Heart left ventricle (tissue), 16 donors: ENCODE measurements around the gene HOPX. TPM values are rescaled to one million over a fixed set of nuclear protein-coding genes. Genes with fewer than 3 reads are reported as not detected.
"Not testable (repeated sequence)": the region's sequence is repeated elsewhere in the genome, so short reads cannot be mapped to it uniquely, and the experiment has no call there.

Experiments
- ATAC-seq, 4 donors: fragments of 200-7000 bp; cut with Tn5 transposase; one replicate each; pipeline ENCODE4 v1.9.1; 2020 to 2022; ENCODE audit warnings: moderate library complexity in 4 of 4, mild to moderate bottlenecking in 3 of 4, moderate number of reproducible peaks in 1 of 4
- DNase-seq, 5 donors: peaks; one replicate each; pipeline ENCODE4 v3.0.0-alpha.2; 2020
- H3K27ac ChIP-seq, 12 donors: fragments of 200-600 bp; sonication (generic) in 4 of 12; one replicate each; pipeline versions ENCODE4 v1.5.0 to v1.8.0; 2016 to 2022; ENCODE audit warnings: mild to moderate bottlenecking in 2 of 12
- H3K27me3 ChIP-seq, 9 donors: fragments of 200-600 bp; sonication (generic) in 2 of 9; one replicate each; pipeline versions ENCODE4 v1.5.1 to v1.8.0; 2016 to 2022; ENCODE audit warnings: mild to moderate bottlenecking in 3 of 9
- H3K36me3 ChIP-seq, 9 donors: fragments of 200-600 bp; sonication (generic) in 2 of 9; one replicate each; pipeline versions ENCODE4 v1.5.0 to v1.8.0; 2018 to 2022; ENCODE audit warnings: mild to moderate bottlenecking in 2 of 9
- H3K4me1 ChIP-seq, 12 donors: fragments of 200-600 bp; sonication (generic) in 4 of 12; one replicate each; pipeline versions ENCODE4 v1.5.0 to v1.8.0; 2016 to 2022; ENCODE audit warnings: mild to moderate bottlenecking in 3 of 12
- H3K4me3 ChIP-seq, 12 donors: fragments of 200-600 bp; sonication (generic) in 4 of 12; one replicate each; pipeline versions ENCODE4 v1.5.0 to v1.8.0; 2017 to 2022; ENCODE audit warnings: mild to moderate bottlenecking in 9 of 12, moderate library complexity in 4 of 12
- H3K9me3 ChIP-seq, 12 donors: fragments of 200-600 bp; sonication (generic) in 4 of 12; one replicate each; pipeline versions ENCODE4 v1.5.0 to v1.8.0; 2016 to 2022; ENCODE audit warnings: mild to moderate bottlenecking in 1 of 12
- POLR2A ChIP-seq, 2 donors: fragments of 450-650 bp; IDR thresholded peaks; one replicate each; pipeline ENCODE4 v1.6.1; 2017; ENCODE audit warnings: antibody characterized with exemption in 2 of 2, mild to moderate bottlenecking in 2 of 2, moderate library complexity in 2 of 2
- WGBS, 4 donors: extraction: QIAGEN DNeasy Blood & Tissue Kit in 2 of 4; methylation state at CpG; one replicate each; pipeline versions ENCODE4 v1.1.5 to v1.1.7; 2013 to 2018; 5-methylcytosine and 5-hydroxymethylcytosine counted together
- intact Hi-C, 10 donors: fragments of 100-400 bp; cut with DNase I; formaldehyde crosslinking; loops; one replicate each; pipeline versions ENCODE4 v1.11.1 to v1.14.2; 2022
- polyA plus RNA-seq, 2 donors: library from polyadenylated mRNA; stranded (reverse); fragments of 200-250 nt; gene quantifications; one replicate each; pipeline ENCODE4 v1.2.3, GENCODE V29; 2013
- total RNA-seq, 9 donors: library from RNA; depleted of rRNA in 2 of 9; stranded (reverse); fragments of >200 nt in 2 of 9; fragmentation: NEBNext Ultra II Directional in 3 of 9; extraction: Animal tissue kit (Norgen Biotek cat#: 25700) in 3 of 9; gene quantifications; one replicate each; pipeline versions ENCODE4 v1.1.0 to v1.2.4, GENCODE V29; 2016 to 2023
- TF ChIP-seq, protein P1 (sequence below), 12 donors: fragments of 200-600 bp; sonication (generic) in 4 of 12; IDR thresholded peaks; one replicate each; pipeline versions ENCODE4 v1.5.0 to v1.8.0; 2018 to 2022; ENCODE audit warnings: antibody characterized with exemption in 12 of 12, mild to moderate bottlenecking in 5 of 12
- donor health status: ischemic (EF 13 %, LVEDD 7.1; RV severe dilation, severe dysfunction).
- donor health status: healthy with polysubstance abuse.
- donor health status: DM: no; HTN: yes; CAD: no.
- donor health status: DM: no; HTN: no; CAD: no.
- donor health status: ischemic (EF 25% LVEDD 6.9; RV normal size, moderate dysfunction).
- donor health status: ischemic (EF 25% LVEDD 5.7; RV mildly dilated, moderate dysfunction).
- donor health status: healthy.
- donor health status: DM: yes; HTN: yes; CAD: no.
- donor health status: ischemic (EF 35%, LVEDD 5.7; RV mildly dilated, moderate dysfunction).
- donor health status: nonischemic (EF 11% LVEDD 7.7; RV severe dilation, severe dysfunction).
- donor health status: DM: yes; HTN: yes; CAD: no.
- donor health status: PGD.
- donor health status: ischemic (EF 29% LVEDD 5.4; RV normal size, mild dysfunction).
- donor health status: nonischemic (EF 23%, LVEDD 6.1; RV moderate dilation, normal function).

The HOPX gene
- total and polyA plus RNA-seq, 11 donors, result 1.5 to 223 (median 21.1) TPM

DNA sequence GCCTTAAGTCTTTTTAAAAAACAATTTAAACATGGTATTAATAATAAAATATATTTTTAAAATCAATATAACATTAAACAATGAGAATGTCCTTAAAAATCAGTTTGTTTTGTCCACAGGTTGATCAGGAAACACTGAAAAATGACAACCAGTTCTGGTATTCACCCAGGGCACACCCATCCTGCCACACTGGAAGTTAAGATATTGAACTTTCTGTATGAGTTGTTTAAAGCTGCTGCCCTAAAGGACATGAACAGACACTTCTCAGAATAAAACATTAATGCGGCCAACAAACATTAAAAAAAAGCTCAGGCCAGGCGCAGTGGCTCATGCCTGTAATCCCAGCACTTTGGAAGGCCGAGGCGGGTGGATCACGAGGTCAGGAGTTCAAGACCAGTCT is 15.0 kb upstream of the HOPX start:
- intact Hi-C loops, result no loop called here
- Histone ChIP-seq H3K36me3 (no peaks in the 10 kb centered on the region), H3K9me3 (no peaks in the 10 kb centered on the region), H3K4me3 (no peak overlapping the region), H3K27me3 (no peaks in the 10 kb centered on the region), H3K4me1 (peaks cover 0 to 6% (median 0%) of the 10 kb centered on the region in 12 donors), H3K27ac (no peak overlapping the region)
- 63 to 79% (median 69%) methylated on average over 5 of the region's 5 CpGs for WGBS, 4 donors
- TF ChIP-seq, protein P1, sequence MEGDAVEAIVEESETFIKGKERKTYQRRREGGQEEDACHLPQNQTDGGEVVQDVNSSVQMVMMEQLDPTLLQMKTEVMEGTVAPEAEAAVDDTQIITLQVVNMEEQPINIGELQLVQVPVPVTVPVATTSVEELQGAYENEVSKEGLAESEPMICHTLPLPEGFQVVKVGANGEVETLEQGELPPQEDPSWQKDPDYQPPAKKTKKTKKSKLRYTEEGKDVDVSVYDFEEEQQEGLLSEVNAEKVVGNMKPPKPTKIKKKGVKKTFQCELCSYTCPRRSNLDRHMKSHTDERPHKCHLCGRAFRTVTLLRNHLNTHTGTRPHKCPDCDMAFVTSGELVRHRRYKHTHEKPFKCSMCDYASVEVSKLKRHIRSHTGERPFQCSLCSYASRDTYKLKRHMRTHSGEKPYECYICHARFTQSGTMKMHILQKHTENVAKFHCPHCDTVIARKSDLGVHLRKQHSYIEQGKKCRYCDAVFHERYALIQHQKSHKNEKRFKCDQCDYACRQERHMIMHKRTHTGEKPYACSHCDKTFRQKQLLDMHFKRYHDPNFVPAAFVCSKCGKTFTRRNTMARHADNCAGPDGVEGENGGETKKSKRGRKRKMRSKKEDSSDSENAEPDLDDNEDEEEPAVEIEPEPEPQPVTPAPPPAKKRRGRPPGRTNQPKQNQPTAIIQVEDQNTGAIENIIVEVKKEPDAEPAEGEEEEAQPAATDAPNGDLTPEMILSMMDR (IDR thresholded peaks at IDR 0.05), result no peak
- ATAC-seq (peak in 1 of 4 donors; percentile 34), DNase-seq (no peak)

DNA sequence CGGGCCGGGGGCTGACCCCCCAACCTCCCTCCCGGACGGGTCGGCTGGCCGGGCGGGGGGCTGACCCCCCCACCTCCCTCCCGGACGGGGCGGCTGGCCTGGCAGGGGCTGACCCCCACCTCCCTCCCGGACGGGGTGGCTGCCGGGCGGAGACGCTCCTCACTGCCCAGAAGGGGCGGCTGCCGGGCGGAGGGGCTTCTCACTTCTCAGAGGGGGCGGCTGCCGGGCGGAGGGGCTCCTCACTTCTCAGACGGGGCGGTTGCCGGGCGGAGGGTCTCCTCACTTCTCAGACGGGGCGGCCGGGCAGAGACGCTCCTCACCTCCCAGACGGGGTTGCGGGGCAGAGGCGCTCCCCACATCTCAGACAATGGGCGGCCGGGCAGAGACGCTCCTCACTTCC is 12.4 kb upstream of the HOPX start:
- DNase-seq, H3K27ac ChIP-seq, H3K4me3 ChIP-seq, H3K27me3 ChIP-seq, ATAC-seq, H3K36me3 ChIP-seq, H3K9me3 ChIP-seq, H3K4me1 ChIP-seq, intact Hi-C loops: not testable (repeated sequence)
- 67 to 93% (median 86%) methylated on average over 3 to 35 of the region's 35 CpGs; no CpG with 5 or more reads in 1 of the 4 donors for whole genome bisulfite sequencing, 4 donors

DNA sequence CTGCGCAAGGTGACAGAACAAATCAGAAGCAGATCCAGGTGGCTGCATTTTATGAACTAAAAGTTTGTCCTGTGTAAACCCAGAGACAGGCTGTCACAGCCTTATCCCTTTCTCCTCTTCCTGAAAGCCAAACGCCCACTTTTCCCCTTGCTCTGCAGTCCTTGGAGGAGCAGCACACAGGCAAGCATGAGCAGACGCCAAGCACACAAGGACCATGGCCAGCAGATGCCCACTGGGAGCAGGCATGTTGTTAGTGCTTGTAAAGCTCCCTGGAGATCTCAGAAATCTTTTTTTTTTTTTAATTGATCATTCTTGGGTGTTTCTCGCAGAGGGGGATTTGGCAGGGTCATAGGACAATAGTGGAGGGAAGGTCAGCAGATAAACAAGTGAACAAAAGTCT is 11.5 kb upstream of the HOPX start:
- H3K27ac ChIP-seq, result no peak overlapping the region
- no peaks in the 10 kb centered on the region for H3K36me3 ChIP-seq
- H3K4me1 ChIP-seq, result peaks cover 0 to 4% (median 0%) of the 10 kb centered on the region in 12 donors
- H3K4me3 ChIP-seq, result no peak overlapping the region
- no peaks in the 10 kb centered on the region for H3K27me3 ChIP-seq
- ATAC-seq, result no peak
- intact Hi-C loops, result no loop called here
- DNase-seq, result no peak
- no peaks in the 10 kb centered on the region for H3K9me3 ChIP-seq
- 37 to 64% (median 57%) methylated on average over 4 of the region's 4 CpGs for WGBS, 4 donors
- TF ChIP-seq, protein P1 (IDR thresholded peaks at IDR 0.05), result no peak
- TF ChIP-seq POLR2A (IDR thresholded peaks at IDR 0.05), result no peak

DNA sequence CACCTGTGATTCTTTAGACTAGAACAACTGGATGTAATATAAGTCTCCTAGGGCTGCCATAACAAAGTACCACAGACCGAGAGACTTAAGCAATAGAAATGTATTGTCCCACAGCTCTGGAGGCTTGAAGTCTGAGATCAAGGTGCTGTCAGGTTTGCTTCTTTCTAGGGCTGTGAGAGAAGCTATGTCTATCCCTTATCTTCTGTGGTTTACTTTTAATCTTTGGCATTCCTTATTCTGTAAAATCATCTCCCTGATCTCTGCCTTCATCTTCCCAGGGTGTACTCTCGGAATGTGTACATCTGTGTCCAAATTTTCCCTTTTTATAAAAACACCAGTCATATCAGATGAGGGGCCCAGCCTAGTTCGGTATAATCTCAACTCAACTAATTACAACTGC is 10.3 kb upstream of the HOPX start:
- H3K27me3 ChIP-seq, result no peaks in the 10 kb centered on the region
- H3K4me3 ChIP-seq, result no peak overlapping the region
- no peak for ATAC-seq
- H3K27ac ChIP-seq, result no peak overlapping the region
- intact Hi-C loops, result no loop called here
- no peak for TF ChIP-seq POLR2A (IDR thresholded peaks at IDR 0.05)
- TF ChIP-seq, protein P1 (IDR thresholded peaks at IDR 0.05), result no peak
- DNase-seq, result no peak
- peaks cover 0 to 4% (median 0%) of the 10 kb centered on the region in 12 donors for H3K4me1 ChIP-seq
- WGBS, 4 donors, result 60 to 67% (median 63%) methylated on average over 3 of the region's 3 CpGs
- no peaks in the 10 kb centered on the region for H3K36me3 ChIP-seq
- H3K9me3 ChIP-seq, result no peaks in the 10 kb centered on the region

DNA sequence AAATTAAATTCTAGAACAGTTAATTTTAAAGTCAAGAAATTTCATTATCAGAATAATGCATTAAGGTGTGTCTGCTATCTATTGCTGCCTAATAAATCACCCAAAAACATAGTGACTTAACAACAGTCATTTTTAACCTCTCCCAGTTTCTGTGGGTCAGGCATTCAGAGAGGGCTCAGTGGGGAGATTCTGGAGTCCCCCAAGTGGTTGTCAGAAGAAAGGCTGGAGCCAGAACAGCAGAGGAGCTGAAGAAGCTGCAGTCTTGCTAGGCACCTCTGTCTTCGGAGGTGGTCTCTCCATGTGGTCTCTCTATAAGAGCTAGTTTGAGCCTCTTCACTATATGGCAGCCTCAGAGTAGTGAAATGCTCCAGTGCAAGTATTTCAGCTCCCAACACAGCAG is 9.3 kb upstream of the HOPX start:
- DNase-seq (no peak), ATAC-seq (no peak)
- TF ChIP-seq POLR2A (IDR thresholded peaks at IDR 0.05), result no peak
- H3K27ac ChIP-seq, result no peak overlapping the region
- peaks cover 0 to 4% (median 0%) of the 10 kb centered on the region in 12 donors for H3K4me1 ChIP-seq
- H3K4me3 ChIP-seq, result no peak overlapping the region
- WGBS, 4 donors, result 80 to 92% (median 87%) methylated on average over 1 of the region's 1 CpG
- H3K36me3 ChIP-seq, result no peaks in the 10 kb centered on the region
- intact Hi-C loops, result no loop called here
- H3K9me3 ChIP-seq, result no peaks in the 10 kb centered on the region
- H3K27me3 ChIP-seq, result no peaks in the 10 kb centered on the region
